Colonic mucosa (tissue), 4 donors: ENCODE results near the gene ELMO1. TPM values are rescaled to one million over a fixed set of nuclear protein-coding genes. Genes with fewer than 3 reads are reported as not detected.
A peak's percentile ranks its signal among the peaks of the same experiment; 100 is the strongest.

Experiments used
- DNase-seq: peaks from one replicate; pipeline ENCODE4 v3.0.0-alpha.2; 2020
- H3K27ac ChIP-seq: fragments of 200-600 bp; one replicate; pipeline ENCODE4 v1.8.0; 2021
- H3K27me3 ChIP-seq: fragments of 200-600 bp; one replicate; pipeline ENCODE4 v1.8.0; 2021
- H3K36me3 ChIP-seq: fragments of 200-600 bp; one replicate; pipeline ENCODE4 v1.8.0; 2021
- H3K4me1 ChIP-seq: fragments of 200-600 bp; one replicate; pipeline ENCODE4 v1.8.0; 2021; ENCODE audit warnings: mild to moderate bottlenecking
- H3K4me3 ChIP-seq: fragments of 200-600 bp; one replicate; pipeline ENCODE4 v1.8.0; 2021
- H3K9ac ChIP-seq, 2 donors: one replicate each; pipeline ENCODE4 v1.7.0; 2013; ENCODE audit warnings: control low read depth in 2 of 2, low read depth in 2 of 2, low read length in 2 of 2
- H3K9me3 ChIP-seq: fragments of 200-600 bp; one replicate; pipeline ENCODE4 v1.8.0; 2021
- intact Hi-C: fragments of 100-400 bp; cut with DNase I; formaldehyde crosslinking; loops from one replicate; pipeline ENCODE4 v1.14.1; 2022
- total RNA-seq, 2 donors: library from RNA; stranded (reverse); fragmentation: NEBNext Ultra II Directional in 1 of 2; extraction: Animal tissue kit (Norgen Biotek cat#: 25700) in 1 of 2; gene quantifications; one replicate each; pipeline ENCODE4 v1.2.1, GENCODE V29; 2021
- TF ChIP-seq, protein P1 (sequence below): fragments of 200-600 bp; IDR thresholded peaks from one replicate; pipeline ENCODE4 v1.8.0; 2022; ENCODE audit warnings: antibody characterized with exemption, mild to moderate bottlenecking
- donor health status: healthy.
- donor health status: DM: no; HTN: no; CAD: no.
- donor health status: DM: no; HTN: no; CAD: no.

The ELMO1 gene
- total RNA-seq, 2 donors from 2014 or later, result 4.2 to 4.7 TPM

DNA sequence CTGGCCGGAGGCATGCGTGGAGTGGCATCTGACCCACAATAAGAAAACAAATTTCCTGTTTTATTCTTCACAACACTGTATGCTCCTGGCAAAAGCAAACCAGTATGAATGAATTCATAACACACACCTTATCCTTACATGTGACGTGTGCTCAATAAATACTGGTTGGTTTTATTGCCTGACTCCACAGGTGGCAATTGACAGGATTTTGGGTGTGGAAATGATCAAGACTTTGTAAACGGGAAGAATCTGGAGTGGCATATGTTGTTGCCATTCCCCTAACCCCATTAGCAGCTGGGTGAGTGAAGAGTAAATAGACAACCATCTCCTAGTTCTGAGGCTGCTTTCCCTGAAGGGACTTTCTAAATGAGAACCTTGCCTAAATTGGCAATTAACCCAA, 508.8 kb downstream of the ELMO1 start:
- TF ChIP-seq, protein P1, sequence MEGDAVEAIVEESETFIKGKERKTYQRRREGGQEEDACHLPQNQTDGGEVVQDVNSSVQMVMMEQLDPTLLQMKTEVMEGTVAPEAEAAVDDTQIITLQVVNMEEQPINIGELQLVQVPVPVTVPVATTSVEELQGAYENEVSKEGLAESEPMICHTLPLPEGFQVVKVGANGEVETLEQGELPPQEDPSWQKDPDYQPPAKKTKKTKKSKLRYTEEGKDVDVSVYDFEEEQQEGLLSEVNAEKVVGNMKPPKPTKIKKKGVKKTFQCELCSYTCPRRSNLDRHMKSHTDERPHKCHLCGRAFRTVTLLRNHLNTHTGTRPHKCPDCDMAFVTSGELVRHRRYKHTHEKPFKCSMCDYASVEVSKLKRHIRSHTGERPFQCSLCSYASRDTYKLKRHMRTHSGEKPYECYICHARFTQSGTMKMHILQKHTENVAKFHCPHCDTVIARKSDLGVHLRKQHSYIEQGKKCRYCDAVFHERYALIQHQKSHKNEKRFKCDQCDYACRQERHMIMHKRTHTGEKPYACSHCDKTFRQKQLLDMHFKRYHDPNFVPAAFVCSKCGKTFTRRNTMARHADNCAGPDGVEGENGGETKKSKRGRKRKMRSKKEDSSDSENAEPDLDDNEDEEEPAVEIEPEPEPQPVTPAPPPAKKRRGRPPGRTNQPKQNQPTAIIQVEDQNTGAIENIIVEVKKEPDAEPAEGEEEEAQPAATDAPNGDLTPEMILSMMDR, result no peak
- H3K9me3 ChIP-seq, result peaks cover 5% of the 10 kb centered on the region
- no peak for DNase-seq
- no peaks in the 10 kb centered on the region for H3K36me3 ChIP-seq
- H3K27ac ChIP-seq, result peak overlapping the region; percentile 34
- intact Hi-C loops, result no loop called here
- no peak overlapping the region for H3K9ac ChIP-seq
- H3K27me3 ChIP-seq, result no peaks in the 10 kb centered on the region
- no peaks in the 10 kb centered on the region for H3K4me1 ChIP-seq
- H3K4me3 ChIP-seq, result no peak overlapping the region

DNA sequence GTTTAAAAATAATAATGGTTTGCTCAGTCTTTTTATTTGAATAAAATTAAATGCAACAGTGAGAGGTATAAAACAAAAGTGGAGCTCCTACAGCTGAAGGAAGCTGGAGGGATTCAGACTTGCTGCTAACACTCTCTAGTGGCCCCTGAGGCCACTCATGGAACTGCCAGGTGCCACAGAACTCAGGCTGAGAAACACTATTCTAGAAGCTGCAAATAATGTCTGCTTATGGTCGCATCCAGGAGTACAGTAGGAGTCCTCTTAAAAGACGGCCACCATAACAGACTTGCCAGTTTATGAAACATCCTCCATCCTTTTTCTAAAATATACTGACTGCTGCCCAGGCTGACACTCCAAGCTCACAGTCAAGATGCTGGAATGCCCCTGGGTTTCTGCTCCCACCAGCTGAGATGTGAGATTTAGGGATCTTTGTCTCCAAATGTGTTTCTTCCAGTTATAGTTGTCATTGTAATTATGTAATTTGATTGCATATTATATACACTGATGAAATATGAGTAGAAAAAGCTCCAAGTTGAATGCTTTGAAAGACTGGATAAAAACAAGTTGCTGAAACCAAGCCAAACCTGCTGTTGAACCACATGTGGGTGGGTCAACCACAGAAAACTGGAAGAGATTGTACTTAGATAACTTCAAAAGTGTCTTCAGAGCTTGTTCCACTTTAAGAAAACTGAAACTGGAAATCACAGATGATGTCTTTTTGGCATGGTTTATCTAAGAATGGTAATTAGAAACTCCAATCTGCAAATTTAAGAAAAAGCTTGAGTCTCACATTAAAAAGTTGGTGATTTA, 510.7 kb downstream of the ELMO1 start:
- no peak for DNase-seq
- H3K9me3 ChIP-seq, result peaks cover 5% of the 10 kb centered on the region
- TF ChIP-seq, protein P1, result no peak
- no peaks in the 10 kb centered on the region for H3K36me3 ChIP-seq
- H3K4me1 ChIP-seq, result no peaks in the 10 kb centered on the region
- intact Hi-C loops, result no loop called here
- no peak overlapping the region for H3K9ac ChIP-seq
- no peaks in the 10 kb centered on the region for H3K27me3 ChIP-seq
- H3K4me3 ChIP-seq, result no peak overlapping the region
- H3K27ac ChIP-seq, result no peak overlapping the region

DNA sequence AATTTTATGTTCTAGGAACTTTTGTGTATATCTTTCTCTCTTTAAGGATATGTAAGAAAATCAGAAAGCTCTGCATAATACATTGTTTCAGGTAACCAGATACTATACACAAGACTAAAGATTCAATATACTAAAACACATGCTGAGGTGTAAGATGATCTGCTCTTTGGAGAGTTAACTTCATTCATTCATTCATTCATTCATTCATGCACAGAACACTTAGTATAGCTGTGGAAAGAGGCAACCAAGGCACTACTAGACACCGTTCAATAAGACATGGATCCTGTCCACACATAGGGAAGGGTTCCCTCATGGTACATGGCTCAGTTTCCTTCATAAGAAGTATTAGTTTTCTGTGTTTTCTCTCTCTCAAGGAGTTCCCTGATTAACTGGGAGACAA, 516.8 kb downstream of the ELMO1 start:
- Histone ChIP-seq H3K36me3 (no peaks in the 10 kb centered on the region), H3K9ac (no peak overlapping the region), H3K9me3 (no peaks in the 10 kb centered on the region), H3K27me3 (no peaks in the 10 kb centered on the region), H3K4me3 (no peak overlapping the region), H3K27ac (no peak overlapping the region), H3K4me1 (no peaks in the 10 kb centered on the region)
- intact Hi-C loops, result no loop called here
- DNase-seq, result no peak
- TF ChIP-seq, protein P1, result no peak

DNA sequence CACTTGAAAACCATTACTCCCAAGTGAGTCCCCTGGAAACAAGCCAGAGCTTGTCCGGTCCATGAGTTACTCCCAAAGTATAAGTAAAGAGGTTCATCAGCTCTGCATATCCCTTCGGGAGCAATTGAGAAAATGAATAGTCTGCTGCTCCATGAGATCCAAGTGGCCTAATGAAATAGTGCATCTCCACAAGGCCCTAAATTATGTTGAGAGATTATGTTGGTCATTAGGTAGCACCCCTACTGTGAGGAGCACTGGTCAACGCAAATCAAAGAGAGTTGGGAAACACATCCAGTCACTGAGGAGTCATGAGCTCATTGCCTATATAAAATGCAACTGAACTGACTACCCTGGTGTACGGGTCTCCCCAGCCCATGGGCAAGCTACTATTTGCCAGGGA, 518.9 kb downstream of the ELMO1 start:
- no peak overlapping the region for H3K27ac ChIP-seq
- intact Hi-C loops, result no loop called here
- no peak overlapping the region for H3K9ac ChIP-seq
- H3K9me3 ChIP-seq, result no peaks in the 10 kb centered on the region
- DNase-seq, result no peak
- H3K36me3 ChIP-seq, result no peaks in the 10 kb centered on the region
- TF ChIP-seq, protein P1, result no peak
- H3K4me3 ChIP-seq, result no peak overlapping the region
- no peaks in the 10 kb centered on the region for H3K27me3 ChIP-seq
- H3K4me1 ChIP-seq, result no peaks in the 10 kb centered on the region

DNA sequence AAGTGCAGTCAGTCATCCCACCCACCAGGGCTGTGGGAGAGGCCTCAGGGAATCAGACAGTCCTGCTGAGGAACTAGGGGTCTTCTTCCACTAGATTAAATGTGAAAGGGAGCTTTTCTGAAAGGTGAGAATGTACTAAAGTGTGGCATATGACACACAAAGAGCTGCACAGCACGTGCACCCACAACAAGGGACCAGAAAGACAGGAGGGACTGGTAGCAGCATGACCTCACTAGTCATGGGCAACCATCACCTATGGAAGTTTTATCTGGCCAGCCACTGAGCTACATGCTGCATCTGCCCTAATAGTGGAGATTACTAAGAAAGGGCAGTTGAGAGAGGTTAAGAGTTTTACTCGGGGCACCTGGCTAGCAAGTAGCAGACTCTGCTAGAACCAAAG, 519.9 kb downstream of the ELMO1 start:
- peaks cover 5% of the 10 kb centered on the region for H3K4me1 ChIP-seq
- no peaks in the 10 kb centered on the region for H3K27me3 ChIP-seq
- no peaks in the 10 kb centered on the region for H3K9me3 ChIP-seq
- no peak overlapping the region for H3K9ac ChIP-seq
- no peak overlapping the region for H3K4me3 ChIP-seq
- intact Hi-C loops, result no loop called here
- DNase-seq, result no peak
- H3K27ac ChIP-seq, result no peak overlapping the region
- no peaks in the 10 kb centered on the region for H3K36me3 ChIP-seq
- TF ChIP-seq, protein P1, result no peak
